Gastrocnemius medialis (tissue), 4 donors: ENCODE measurements around the gene KCNIP1. TPM values are rescaled to one million over a fixed set of nuclear protein-coding genes. Genes with fewer than 3 reads are reported as not detected.

ENCODE experiments used
- ATAC-seq, 2 donors: fragments of 150-250 bp; one replicate each; pipeline ENCODE4 v1.9.1; 2016
- DNase-seq, 2 donors: peaks; one replicate each; pipeline ENCODE4 v3.0.0-alpha.2; 2019
- H3K27ac ChIP-seq, 4 donors: fragments of 200-600 bp; sonication (generic); 1 replicate in 1 of 4; 2 replicates in 3 of 4; pipeline ENCODE4 v1.5.1; 2016 to 2018; ENCODE audit warnings: mild to moderate bottlenecking in 2 of 4, moderate library complexity in 1 of 4
- H3K27me3 ChIP-seq, 3 donors: fragments of 200-600 bp; sonication (generic) in 2 of 3; 1 replicate in 1 of 3; 2 replicates in 2 of 3; pipeline versions ENCODE4 v1.5.1 to v1.6.0; 2016 to 2019; ENCODE audit warnings: mild to moderate bottlenecking in 1 of 3, moderate library complexity in 1 of 3
- H3K36me3 ChIP-seq, 2 donors: fragments of 200-600 bp; sonication (generic) in 1 of 2; one replicate each; pipeline ENCODE4 v1.5.1; 2017 to 2018
- H3K4me1 ChIP-seq, 2 donors: fragments of 200-600 bp; sonication (generic) in 1 of 2; one replicate each; pipeline ENCODE4 v1.5.1; 2016 to 2017; ENCODE audit warnings: mild to moderate bottlenecking in 2 of 2
- H3K4me3 ChIP-seq, 4 donors: fragments of 200-600 bp; sonication (generic) in 3 of 4; 1 replicate in 1 of 4; 2 replicates in 3 of 4; pipeline ENCODE4 v1.5.1; 2016 to 2019; ENCODE audit warnings: mild to moderate bottlenecking in 2 of 4
- H3K9me3 ChIP-seq, 3 donors: fragments of 200-600 bp; sonication (generic) in 2 of 3; 1 replicate in 1 of 3; 2 replicates in 2 of 3; pipeline ENCODE4 v1.5.1; 2016 to 2019
- CTCF ChIP-seq, 5 experiments: fragments of 450-650 bp in 3 of 5; fragments of 200-600 bp in 2 of 5; sonication (generic) in 2 of 5; IDR thresholded peaks in 4 of 5; conservative IDR thresholded peaks in 1 of 5; 1 replicate in 4 of 5; 2 replicates in 1 of 5; pipeline ENCODE4 v1.5.1; 2016 to 2019; ENCODE audit warnings: antibody characterized with exemption in 5 of 5, mild to moderate bottlenecking in 3 of 5, moderate library complexity in 3 of 5
- POLR2A ChIP-seq, 2 donors: fragments of 450-650 bp; IDR thresholded peaks; one replicate each; pipeline ENCODE4 v1.6.1; 2017; ENCODE audit warnings: antibody characterized with exemption in 2 of 2, mild to moderate bottlenecking in 2 of 2, moderate library complexity in 2 of 2
- in situ Hi-C, 4 donors: fragments of 200-750 bp; cut with MboI; loops; one replicate each; pipeline versions ENCODE4 v1.15.0 to v1.8.0; 2017; ENCODE audit warnings: low sequenced_read_pairs in 4 of 4
- intact Hi-C: fragments of 100-400 bp; cut with DNase I; formaldehyde crosslinking; loops from one replicate; pipeline ENCODE4 v1.15.1; 2023; ENCODE audit warnings: low total_unique reads
- total RNA-seq, 4 donors: library from RNA; depleted of rRNA; stranded (reverse); fragments of >200 nt; gene quantifications; one replicate each; pipeline versions ENCODE4 v1.1.0 to v1.2.3, GENCODE V29; 2016

KCNIP1 gene
- not detected for total RNA-seq

- intact Hi-C loops = no loop called here
Observed at GRCh38 chr5:170503990-170504596, at the start of gene KCNIP1. Gene KCNIP1 (plus strand): TSS chr5:170504020.

GRCh38 chr5:170463426-170463825 is 40.4 kb upstream of the KCNIP1 start:
- H3K27me3 ChIP-seq = no peaks in the 10 kb centered on the region
- TF ChIP-seq CTCF (IDR thresholded peaks at IDR 0.05 in 4 of 5, conservative IDR thresholded peaks at IDR 0.05 in 1 of 5) (no peak), POLR2A (IDR thresholded peaks at IDR 0.05) (no peak)
- peaks cover 0 to 3% (median 0%) of the 10 kb centered on the region in 3 donors for H3K9me3 ChIP-seq
- H3K27ac ChIP-seq = no peak overlapping the region
- DNase-seq = no peak
- intact Hi-C loops = no loop called here
- no peak for ATAC-seq
- in situ Hi-C loops = no loop called here
- no peaks in the 10 kb centered on the region for H3K36me3 ChIP-seq
- no peak overlapping the region for H3K4me3 ChIP-seq
- H3K4me1 ChIP-seq = no peaks in the 10 kb centered on the region

More at GRCh38 chr5:170503990-170504596, at the start of gene KCNIP1:
- H3K27ac ChIP-seq = no peak within 1 kb of the TSS
- H3K27me3 ChIP-seq = peaks cover 5 to 10% (median 7%) of the 10 kb centered on the region in 3 donors
- no peak for DNase-seq
- ATAC-seq = no peak
- no peaks in the 10 kb centered on the region for H3K9me3 ChIP-seq
- in situ Hi-C loops = no loop called here
- H3K4me1 ChIP-seq = no peaks in the 10 kb centered on the region
- no peak for TF ChIP-seq CTCF (IDR thresholded peaks at IDR 0.05 in 4 of 5, conservative IDR thresholded peaks at IDR 0.05 in 1 of 5)
- TF ChIP-seq POLR2A (IDR thresholded peaks at IDR 0.05) = no peak
- peak within 1 kb of the TSS in 3 of 4 donors; percentile 10 to 35 (median 34) for H3K4me3 ChIP-seq
- H3K36me3 ChIP-seq = no peaks in the 10 kb centered on the region

GRCh38 chr5:170464280-170465127 is 39.3 kb upstream of the KCNIP1 start:
- ATAC-seq (no peak), DNase-seq (no peak)
- Histone ChIP-seq H3K36me3 (no peaks in the 10 kb centered on the region), H3K27me3 (no peaks in the 10 kb centered on the region), H3K9me3 (peaks cover 0 to 3% (median 0%) of the 10 kb centered on the region in 3 donors), H3K4me3 (no peak overlapping the region), H3K27ac (no peak overlapping the region), H3K4me1 (no peaks in the 10 kb centered on the region)
- in situ Hi-C loops = no loop called here
- intact Hi-C loops = no loop called here
- no peak for TF ChIP-seq CTCF (IDR thresholded peaks at IDR 0.05 in 4 of 5, conservative IDR thresholded peaks at IDR 0.05 in 1 of 5)
- no peak for TF ChIP-seq POLR2A (IDR thresholded peaks at IDR 0.05)

- H3K4me3 ChIP-seq = no peak overlapping the region
- no peak overlapping the region for H3K27ac ChIP-seq
- H3K9me3 ChIP-seq = peaks cover 0 to 3% (median 0%) of the 10 kb centered on the region in 3 donors
- H3K27me3 ChIP-seq = no peaks in the 10 kb centered on the region
- no peaks in the 10 kb centered on the region for H3K36me3 ChIP-seq
- intact Hi-C loops = no loop called here
- in situ Hi-C loops = no loop called here
- ATAC-seq = no peak
- no peaks in the 10 kb centered on the region for H3K4me1 ChIP-seq
- no peak for DNase-seq
- TF ChIP-seq CTCF (IDR thresholded peaks at IDR 0.05 in 4 of 5, conservative IDR thresholded peaks at IDR 0.05 in 1 of 5) (no peak), POLR2A (IDR thresholded peaks at IDR 0.05) (no peak)
Observed at GRCh38 chr5:170466553-170466952, 37.3 kb upstream of the KCNIP1 start.
